Tibial artery (tissue), 4 donors: Measurements from ENCODE around the gene BTNL8.
"Not testable (repeated sequence)": the region's sequence is repeated elsewhere in the genome, so short reads cannot be mapped to it uniquely, and the experiment has no call there.

ENCODE experiments used
- DNase-seq, 2 donors: peaks; one replicate each; pipeline ENCODE4 v3.0.0-alpha.2; 2019
- H3K27ac ChIP-seq, 2 donors: fragments of 200-600 bp; sonication (generic) in 1 of 2; 1 replicate in 1 of 2; 2 replicates in 1 of 2; pipeline ENCODE4 v1.5.1; 2018 to 2019; ENCODE audit warnings: mild to moderate bottlenecking in 1 of 2
- H3K27me3 ChIP-seq, 2 donors: fragments of 200-600 bp; sonication (generic) in 1 of 2; one replicate each; pipeline versions ENCODE4 v1.5.1 to v1.6.0; 2016 to 2019
- H3K36me3 ChIP-seq, 3 donors: fragments of 200-600 bp; sonication (generic) in 2 of 3; one replicate each; pipeline ENCODE4 v1.5.1; 2016 to 2019; ENCODE audit warnings: mild to moderate bottlenecking in 2 of 3
- H3K4me1 ChIP-seq, 4 donors: fragments of 200-600 bp; sonication (generic) in 2 of 4; 1 replicate in 3 of 4; 2 replicates in 1 of 4; pipeline ENCODE4 v1.5.1; 2016 to 2019
- H3K4me3 ChIP-seq, 2 donors: fragments of 200-600 bp; sonication (generic) in 1 of 2; 1 replicate in 1 of 2; 2 replicates in 1 of 2; pipeline ENCODE4 v1.5.1; 2018 to 2019; ENCODE audit warnings: mild to moderate bottlenecking in 2 of 2
- H3K9me3 ChIP-seq, 3 donors: fragments of 200-600 bp; sonication (generic) in 1 of 3; one replicate each; pipeline ENCODE4 v1.5.1; 2016 to 2019
- CTCF ChIP-seq, 2 experiments: fragments of 200-600 bp in 1 of 2; fragments of 450-650 bp in 1 of 2; IDR thresholded peaks; one replicate each; pipeline ENCODE4 v1.5.1; 2017 to 2019; ENCODE audit warnings: antibody characterized with exemption in 2 of 2, mild to moderate bottlenecking in 1 of 2, moderate library complexity in 1 of 2
- intact Hi-C: fragments of 100-400 bp; cut with DNase I; formaldehyde crosslinking; loops from one replicate; pipeline ENCODE4 v1.15.0; 2023; ENCODE audit warnings: low total_unique reads

Gene BTNL8

GRCh38 chr5:180872419-180872818, 26.5 kb upstream of the BTNL8 start:
- Histone ChIP-seq H3K27ac (no peak overlapping the region), H3K27me3 (no peaks in the 10 kb centered on the region), H3K4me3 (no peak overlapping the region), H3K36me3 (no peaks in the 10 kb centered on the region), H3K9me3 (no peaks in the 10 kb centered on the region), H3K4me1 (no peaks in the 10 kb centered on the region)
- no peak for DNase-seq
- TF ChIP-seq CTCF (IDR thresholded peaks at IDR 0.05) = no peak
- intact Hi-C loops = no loop called here

GRCh38 chr5:180873615-180874520, 25.1 kb upstream of the BTNL8 start:
- H3K4me1 ChIP-seq = no peaks in the 10 kb centered on the region
- intact Hi-C loops = no loop called here
- no peaks in the 10 kb centered on the region for H3K9me3 ChIP-seq
- DNase-seq = peak in 1 of 2 donors; percentile 28
- no peaks in the 10 kb centered on the region for H3K27me3 ChIP-seq
- no peak overlapping the region for H3K27ac ChIP-seq
- TF ChIP-seq CTCF (IDR thresholded peaks at IDR 0.05) = no peak
- H3K4me3 ChIP-seq = no peak overlapping the region
- H3K36me3 ChIP-seq = no peaks in the 10 kb centered on the region

GRCh38 chr5:180874804-180875582, 24.0 kb upstream of the BTNL8 start:
- intact Hi-C loops = no loop called here
- H3K36me3 ChIP-seq = no peaks in the 10 kb centered on the region
- no peaks in the 10 kb centered on the region for H3K27me3 ChIP-seq
- H3K27ac ChIP-seq = no peak overlapping the region
- H3K4me3 ChIP-seq = no peak overlapping the region
- TF ChIP-seq CTCF (IDR thresholded peaks at IDR 0.05) = no peak
- no peak for DNase-seq
- H3K4me1 ChIP-seq = no peaks in the 10 kb centered on the region
- no peaks in the 10 kb centered on the region for H3K9me3 ChIP-seq

- H3K4me3 ChIP-seq = no peak overlapping the region
- no peaks in the 10 kb centered on the region for H3K27me3 ChIP-seq
- no peaks in the 10 kb centered on the region for H3K36me3 ChIP-seq
- H3K4me1 ChIP-seq = no peaks in the 10 kb centered on the region
- DNase-seq = no peak
- no peak for TF ChIP-seq CTCF (IDR thresholded peaks at IDR 0.05)
- H3K27ac ChIP-seq = no peak overlapping the region
- no peaks in the 10 kb centered on the region for H3K9me3 ChIP-seq
- intact Hi-C loops = no loop called here
Measured at GRCh38 chr5:180875860-180876426, 23.0 kb upstream of the BTNL8 start.

GRCh38 chr5:180885845-180886529, 13.0 kb upstream of the BTNL8 start:
- intact Hi-C loops, H3K36me3 ChIP-seq, H3K4me1 ChIP-seq, DNase-seq, H3K4me3 ChIP-seq, H3K27ac ChIP-seq, H3K9me3 ChIP-seq: not testable (repeated sequence)
- H3K27me3 ChIP-seq = peaks cover 0 to 17% of the 10 kb centered on the region in 2 donors
